Immature natural killer cell (primary cell): ENCODE results near the gene RRAGD. TPM values are rescaled to one million over a fixed set of nuclear protein-coding genes. Genes with fewer than 3 reads are reported as not detected.

Experiments
- DNase-seq, 3 donors: peaks; one replicate each; pipeline ENCODE4 v3.0.0; 2022; ENCODE audit warnings: mixed read lengths in 1 of 3
- H3K27ac Mint-ChIP-seq, 6 donors: one replicate each; pipeline ENCODE4 v1.8.0; 2020; ENCODE audit warnings: mixed read lengths in 6 of 6, mild to moderate bottlenecking in 5 of 6, inconsistent platforms in 4 of 6, moderate library complexity in 3 of 6
- H3K27me3 Mint-ChIP-seq, 3 donors: one replicate each; pipeline ENCODE4 v1.8.0; 2020 to 2021; ENCODE audit warnings: low read depth in 3 of 3, mild to moderate bottlenecking in 3 of 3, mixed read lengths in 3 of 3, moderate library complexity in 3 of 3, inconsistent platforms in 1 of 3
- H3K36me3 Mint-ChIP-seq, 3 donors: one replicate each; pipeline ENCODE4 v1.8.0; 2020; ENCODE audit warnings: mixed read lengths in 3 of 3, inconsistent platforms in 2 of 3, mild to moderate bottlenecking in 2 of 3
- H3K4me1 Mint-ChIP-seq, 2 donors: one replicate each; pipeline ENCODE4 v1.8.0; 2020; ENCODE audit warnings: inconsistent platforms in 2 of 2, mild to moderate bottlenecking in 2 of 2, mixed read lengths in 2 of 2, moderate library complexity in 1 of 2
- H3K4me3 Mint-ChIP-seq, 5 donors: one replicate each; pipeline ENCODE4 v1.8.0; 2020; ENCODE audit warnings: mild to moderate bottlenecking in 5 of 5, mixed read lengths in 5 of 5, inconsistent platforms in 3 of 5, moderate library complexity in 3 of 5
- H3K9me3 Mint-ChIP-seq, 6 donors: one replicate each; pipeline ENCODE4 v1.8.0; 2020; ENCODE audit warnings: mild to moderate bottlenecking in 6 of 6, mixed read lengths in 6 of 6, inconsistent platforms in 4 of 6, moderate library complexity in 3 of 6
- polyA plus RNA-seq, 3 donors: library from polyadenylated mRNA; unstranded; fragments of 300-500 nt; fragmentation: Illumina TruSeq; gene quantifications; one replicate each; pipeline ENCODE4 v1.2.3, GENCODE V29; 2021

Gene RRAGD, protein sequence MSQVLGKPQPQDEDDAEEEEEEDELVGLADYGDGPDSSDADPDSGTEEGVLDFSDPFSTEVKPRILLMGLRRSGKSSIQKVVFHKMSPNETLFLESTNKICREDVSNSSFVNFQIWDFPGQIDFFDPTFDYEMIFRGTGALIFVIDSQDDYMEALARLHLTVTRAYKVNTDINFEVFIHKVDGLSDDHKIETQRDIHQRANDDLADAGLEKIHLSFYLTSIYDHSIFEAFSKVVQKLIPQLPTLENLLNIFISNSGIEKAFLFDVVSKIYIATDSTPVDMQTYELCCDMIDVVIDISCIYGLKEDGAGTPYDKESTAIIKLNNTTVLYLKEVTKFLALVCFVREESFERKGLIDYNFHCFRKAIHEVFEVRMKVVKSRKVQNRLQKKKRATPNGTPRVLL
- polyA plus RNA-seq: under 1 TPM in 2 of 3 donors, not detected in 1; 0.11 to 0.22 TPM

GRCh38 chr6:89412071-89413005 is at the start of gene RRAGD:
Gene RRAGD, minus strand, starts transcription at chr6:89412273. Its CDS starts 280 bp downstream, at chr6:89411993.
- H3K4me1 Mint-ChIP-seq: peaks cover 10 to 16% of the 10 kb centered on the region in 2 donors
- H3K4me3 Mint-ChIP-seq: peak within 1 kb of the TSS; percentile 84 to 90 (median 85)
- DNase-seq: peak; percentile 36 to 49 (median 42)
- H3K27me3 Mint-ChIP-seq: peaks cover 10 to 29% (median 18%) of the 10 kb centered on the region in 3 donors
- no peaks in the 10 kb centered on the region for H3K9me3 Mint-ChIP-seq
- H3K27ac Mint-ChIP-seq: peak within 1 kb of the TSS in 3 of 6 donors; percentile 27 to 36 (median 31)
- peaks cover 0 to 2% (median 0%) of the 10 kb centered on the region in 3 donors for H3K36me3 Mint-ChIP-seq

DNA sequence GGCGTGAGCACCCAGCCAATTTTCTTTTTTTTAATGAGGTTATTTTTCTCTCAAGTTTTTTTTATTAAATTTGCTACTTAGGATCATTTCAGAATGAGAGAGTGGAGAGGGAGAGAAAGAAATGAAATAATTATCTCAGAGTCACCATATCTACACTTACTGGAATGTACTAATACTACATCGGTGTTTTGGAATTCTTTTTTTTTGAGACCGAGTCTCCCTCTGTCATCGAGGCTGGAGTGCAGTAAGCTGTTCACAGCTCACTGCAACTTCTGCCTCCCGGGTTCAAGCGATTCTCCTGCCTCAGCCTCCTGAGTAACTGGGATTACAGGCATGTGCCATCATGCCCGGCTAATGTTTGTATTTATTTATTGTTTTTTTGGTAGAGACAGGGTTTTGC is 48.6 kb upstream of the RRAGD start:
- DNase-seq: no peak
- H3K36me3 Mint-ChIP-seq: no peaks in the 10 kb centered on the region
- no peak overlapping the region for H3K4me3 Mint-ChIP-seq
- no peaks in the 10 kb centered on the region for H3K9me3 Mint-ChIP-seq
- no peaks in the 10 kb centered on the region for H3K4me1 Mint-ChIP-seq
- H3K27ac Mint-ChIP-seq: no peak overlapping the region
- H3K27me3 Mint-ChIP-seq: peaks cover 0 to 2% (median 0%) of the 10 kb centered on the region in 3 donors

DNA sequence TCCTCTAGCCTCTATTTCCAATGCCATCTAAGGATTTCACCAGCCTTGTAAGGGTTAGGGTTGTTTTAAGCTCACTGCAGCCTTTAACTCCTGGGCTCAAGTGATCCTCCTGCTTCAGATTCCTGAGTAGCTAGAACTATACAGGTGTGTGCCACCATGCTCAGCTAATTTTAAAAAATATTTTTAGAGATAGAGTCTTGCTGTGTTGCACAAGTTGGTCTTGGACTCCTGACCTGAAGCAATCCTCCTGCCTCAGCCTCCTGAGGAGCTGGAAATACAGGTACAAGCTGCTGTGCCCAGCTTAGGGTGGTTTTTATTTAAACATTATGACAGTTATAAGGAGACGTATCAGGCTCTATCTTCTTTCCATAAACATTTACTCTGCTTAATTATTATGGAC is 47.4 kb upstream of the RRAGD start:
- peaks cover 0 to 2% (median 0%) of the 10 kb centered on the region in 3 donors for H3K27me3 Mint-ChIP-seq
- no peak overlapping the region for H3K4me3 Mint-ChIP-seq
- no peaks in the 10 kb centered on the region for H3K9me3 Mint-ChIP-seq
- no peak overlapping the region for H3K27ac Mint-ChIP-seq
- no peak for DNase-seq
- no peaks in the 10 kb centered on the region for H3K4me1 Mint-ChIP-seq
- H3K36me3 Mint-ChIP-seq: no peaks in the 10 kb centered on the region

DNA sequence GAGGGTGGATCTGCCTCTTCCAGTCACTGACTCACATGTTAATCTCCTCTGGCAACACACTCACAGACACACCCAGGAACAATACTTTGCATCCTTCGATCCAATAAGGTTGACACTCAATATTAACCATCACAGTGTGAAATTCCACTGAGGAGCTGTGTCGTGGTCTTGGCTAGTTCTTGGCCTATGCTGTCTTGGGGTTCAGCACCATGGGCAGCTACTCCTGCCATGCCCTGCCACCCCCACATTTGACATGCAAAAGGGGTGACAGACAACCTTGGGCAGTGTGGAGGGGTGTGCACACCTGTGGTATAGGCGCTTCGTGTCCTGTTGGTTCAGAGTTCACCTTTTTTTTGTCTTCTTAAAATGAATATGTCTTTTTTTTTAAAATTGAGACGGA is 46.6 kb upstream of the RRAGD start:
- Mint-ChIP-seq H3K4me3 (no peak overlapping the region), H3K9me3 (no peaks in the 10 kb centered on the region), H3K27ac (no peak overlapping the region), H3K4me1 (no peaks in the 10 kb centered on the region), H3K27me3 (peaks cover 0 to 2% (median 0%) of the 10 kb centered on the region in 3 donors), H3K36me3 (no peaks in the 10 kb centered on the region)
- DNase-seq: no peak

GRCh38 chr6:89454300-89454699 is 42.2 kb upstream of the RRAGD start:
- Mint-ChIP-seq H3K27ac (no peak overlapping the region), H3K27me3 (peaks cover 0 to 2% (median 0%) of the 10 kb centered on the region in 3 donors), H3K4me3 (no peak overlapping the region), H3K9me3 (no peaks in the 10 kb centered on the region), H3K36me3 (no peaks in the 10 kb centered on the region), H3K4me1 (no peaks in the 10 kb centered on the region)
- DNase-seq: no peak

- no peak overlapping the region for H3K27ac Mint-ChIP-seq
- H3K36me3 Mint-ChIP-seq: no peaks in the 10 kb centered on the region
- no peaks in the 10 kb centered on the region for H3K4me1 Mint-ChIP-seq
- peaks cover under 1 to 4% (median 2%) of the 10 kb centered on the region in 3 donors for H3K27me3 Mint-ChIP-seq
- H3K4me3 Mint-ChIP-seq: no peak overlapping the region
- no peaks in the 10 kb centered on the region for H3K9me3 Mint-ChIP-seq
- DNase-seq: no peak
Observed at GRCh38 chr6:89452281-89452680, 40.2 kb upstream of the RRAGD start.

DNA sequence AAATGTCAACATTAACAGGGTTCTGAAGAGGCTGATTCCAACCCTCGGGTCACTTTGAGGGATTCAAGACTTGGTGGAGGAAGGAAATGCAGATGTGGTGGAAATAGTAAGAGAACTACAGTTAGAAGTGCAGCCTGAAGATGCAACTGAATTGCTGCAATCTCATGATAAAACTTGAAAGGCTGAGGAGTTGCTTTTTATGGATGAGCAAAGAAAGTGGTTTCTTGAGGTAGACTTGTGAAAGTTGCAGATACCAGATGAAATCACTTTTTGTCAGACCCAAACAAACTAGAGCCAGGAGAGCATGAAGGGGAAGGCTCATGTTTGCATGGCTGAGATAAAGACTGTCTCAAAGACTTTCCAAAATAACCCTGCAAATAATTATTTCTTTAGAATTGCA is 37.1 kb upstream of the RRAGD start:
- no peak overlapping the region for H3K4me3 Mint-ChIP-seq
- H3K9me3 Mint-ChIP-seq: no peaks in the 10 kb centered on the region
- no peak overlapping the region for H3K27ac Mint-ChIP-seq
- no peaks in the 10 kb centered on the region for H3K4me1 Mint-ChIP-seq
- peaks cover 2 to 4% (median 4%) of the 10 kb centered on the region in 3 donors for H3K27me3 Mint-ChIP-seq
- H3K36me3 Mint-ChIP-seq: no peaks in the 10 kb centered on the region
- DNase-seq: no peak

- H3K27me3 Mint-ChIP-seq: peaks cover 2 to 4% (median 2%) of the 10 kb centered on the region in 3 donors
- no peak for DNase-seq
- H3K4me3 Mint-ChIP-seq: no peak overlapping the region
- H3K36me3 Mint-ChIP-seq: no peaks in the 10 kb centered on the region
- no peaks in the 10 kb centered on the region for H3K9me3 Mint-ChIP-seq
- no peaks in the 10 kb centered on the region for H3K4me1 Mint-ChIP-seq
- no peak overlapping the region for H3K27ac Mint-ChIP-seq
Observed at GRCh38 chr6:89443658-89444057, 31.6 kb upstream of the RRAGD start.

DNA sequence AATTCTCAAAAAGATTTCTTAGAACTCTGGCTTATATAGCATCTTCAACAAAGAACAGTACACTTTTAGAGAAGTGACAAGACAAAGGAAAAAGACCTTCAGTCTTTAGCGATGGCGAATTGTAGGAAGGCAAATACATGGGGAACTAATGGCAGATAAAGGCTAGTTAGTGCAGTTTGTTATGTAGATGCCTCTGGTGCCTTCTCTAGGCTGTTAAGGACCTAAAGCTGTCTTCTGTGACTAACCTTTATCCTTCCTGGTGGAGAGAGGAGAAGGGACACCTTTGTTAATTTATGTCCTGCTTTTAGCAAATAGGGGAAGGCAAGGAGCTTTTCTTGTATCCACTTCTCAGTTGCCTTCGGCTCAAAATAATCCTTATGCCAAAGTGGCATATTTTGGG is 28.1 kb upstream of the RRAGD start:
- H3K4me1 Mint-ChIP-seq: no peaks in the 10 kb centered on the region
- H3K4me3 Mint-ChIP-seq: no peak overlapping the region
- H3K27me3 Mint-ChIP-seq: peaks cover 0 to 2% (median 0%) of the 10 kb centered on the region in 3 donors
- DNase-seq: no peak
- H3K27ac Mint-ChIP-seq: no peak overlapping the region
- no peaks in the 10 kb centered on the region for H3K9me3 Mint-ChIP-seq
- H3K36me3 Mint-ChIP-seq: no peaks in the 10 kb centered on the region

- no peak overlapping the region for H3K27ac Mint-ChIP-seq
- DNase-seq: no peak
- no peaks in the 10 kb centered on the region for H3K9me3 Mint-ChIP-seq
- peaks cover 1 to 3% of the 10 kb centered on the region in 2 donors for H3K4me1 Mint-ChIP-seq
- H3K27me3 Mint-ChIP-seq: peaks cover 0 to 3% (median 0%) of the 10 kb centered on the region in 3 donors
- no peak overlapping the region for H3K4me3 Mint-ChIP-seq
- H3K36me3 Mint-ChIP-seq: no peaks in the 10 kb centered on the region
Observed at GRCh38 chr6:89439014-89439413, 26.9 kb upstream of the RRAGD start.

GRCh38 chr6:89438248-89438647 is 26.2 kb upstream of the RRAGD start:
- H3K9me3 Mint-ChIP-seq: no peaks in the 10 kb centered on the region
- H3K36me3 Mint-ChIP-seq: no peaks in the 10 kb centered on the region
- no peak overlapping the region for H3K4me3 Mint-ChIP-seq
- H3K4me1 Mint-ChIP-seq: peaks cover 6 to 7% of the 10 kb centered on the region in 2 donors
- peaks cover 0 to 3% (median 0%) of the 10 kb centered on the region in 3 donors for H3K27me3 Mint-ChIP-seq
- no peak for DNase-seq
- H3K27ac Mint-ChIP-seq: no peak overlapping the region

DNA sequence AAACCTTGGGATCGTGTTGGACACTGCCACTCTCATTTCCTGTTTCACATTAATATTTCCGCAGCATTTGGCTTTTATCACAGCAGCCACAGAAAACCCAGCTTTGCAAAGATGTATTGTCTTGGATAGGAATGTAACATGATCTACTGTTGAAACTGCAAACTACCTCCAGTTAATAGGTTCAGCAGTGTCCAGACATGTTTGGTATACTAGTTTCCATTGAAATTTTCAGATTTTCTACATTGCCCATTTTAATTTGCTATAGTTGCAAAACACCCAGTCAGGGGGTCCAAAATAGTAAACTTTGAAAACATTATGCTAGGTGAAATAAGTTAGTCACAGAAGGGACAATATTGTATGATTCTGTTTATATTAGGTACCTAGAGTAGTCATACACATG is 24.2 kb upstream of the RRAGD start:
- Mint-ChIP-seq H3K4me3 (no peak overlapping the region), H3K4me1 (peaks cover 12 to 14% of the 10 kb centered on the region in 2 donors), H3K27me3 (peaks cover 0 to 6% (median 4%) of the 10 kb centered on the region in 3 donors), H3K36me3 (no peaks in the 10 kb centered on the region), H3K27ac (peak overlapping the region in 2 of 6 donors; percentile 36 to 55), H3K9me3 (no peaks in the 10 kb centered on the region)
- no peak for DNase-seq

GRCh38 chr6:89434954-89435353 is 22.9 kb upstream of the RRAGD start:
- Mint-ChIP-seq H3K9me3 (no peaks in the 10 kb centered on the region), H3K27ac (peak overlapping the region in 1 of 6 donors; percentile 17), H3K36me3 (no peaks in the 10 kb centered on the region), H3K27me3 (peaks cover 1 to 4% (median 4%) of the 10 kb centered on the region in 3 donors), H3K4me1 (peaks cover 12 to 14% of the 10 kb centered on the region in 2 donors), H3K4me3 (peak overlapping the region in 3 of 5 donors; percentile 38 to 83 (median 58))
- no peak for DNase-seq

GRCh38 chr6:89434150-89434499 is 22.1 kb upstream of the RRAGD start:
- DNase-seq: no peak
- H3K27ac Mint-ChIP-seq: peak overlapping the region in 5 of 6 donors; percentile 29 to 80 (median 62)
- H3K36me3 Mint-ChIP-seq: no peaks in the 10 kb centered on the region
- peaks cover 2 to 6% (median 6%) of the 10 kb centered on the region in 3 donors for H3K27me3 Mint-ChIP-seq
- no peaks in the 10 kb centered on the region for H3K9me3 Mint-ChIP-seq
- H3K4me3 Mint-ChIP-seq: peak overlapping the region; percentile 83 to 92 (median 86)
- peaks cover 12 to 14% of the 10 kb centered on the region in 2 donors for H3K4me1 Mint-ChIP-seq
